ENCODE data around the gene JAG2.

Gene JAG2

GRCh38 chr14:105203057-105203531 lies 34.5 kb upstream of the JAG2 start:
- peak; percentile 53 for DNase-seq

DNA sequence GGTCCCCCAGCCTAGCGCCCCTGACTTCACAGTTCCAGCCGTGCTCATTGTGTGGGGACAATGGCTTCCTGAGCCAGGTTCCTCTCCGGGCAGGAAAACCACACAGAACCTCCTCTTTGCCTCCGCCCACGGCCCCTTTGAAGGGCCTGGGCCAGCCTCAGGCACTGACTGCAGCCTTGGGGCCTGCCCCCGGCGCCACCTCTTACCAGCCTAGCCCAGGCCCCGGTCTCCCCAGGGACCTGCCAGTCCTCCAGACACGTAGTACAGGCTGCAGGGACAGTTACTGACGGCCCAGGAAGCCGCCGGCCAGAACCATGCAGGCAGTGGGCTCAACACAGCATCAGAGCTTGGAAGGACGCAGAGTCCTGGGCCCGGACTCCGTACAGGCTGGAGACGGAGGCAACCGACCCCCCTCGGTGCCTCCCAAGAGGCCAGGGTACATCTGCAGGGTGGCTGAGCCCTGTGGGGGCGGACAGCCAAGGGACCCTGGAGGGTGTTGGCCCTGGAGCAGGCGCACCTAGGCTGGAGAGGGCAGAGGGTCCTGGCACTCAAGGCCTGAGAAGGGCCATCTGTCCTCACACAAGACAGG lies 33.4 kb upstream of the JAG2 start:
- DNase-seq: peak; percentile 31

DNA sequence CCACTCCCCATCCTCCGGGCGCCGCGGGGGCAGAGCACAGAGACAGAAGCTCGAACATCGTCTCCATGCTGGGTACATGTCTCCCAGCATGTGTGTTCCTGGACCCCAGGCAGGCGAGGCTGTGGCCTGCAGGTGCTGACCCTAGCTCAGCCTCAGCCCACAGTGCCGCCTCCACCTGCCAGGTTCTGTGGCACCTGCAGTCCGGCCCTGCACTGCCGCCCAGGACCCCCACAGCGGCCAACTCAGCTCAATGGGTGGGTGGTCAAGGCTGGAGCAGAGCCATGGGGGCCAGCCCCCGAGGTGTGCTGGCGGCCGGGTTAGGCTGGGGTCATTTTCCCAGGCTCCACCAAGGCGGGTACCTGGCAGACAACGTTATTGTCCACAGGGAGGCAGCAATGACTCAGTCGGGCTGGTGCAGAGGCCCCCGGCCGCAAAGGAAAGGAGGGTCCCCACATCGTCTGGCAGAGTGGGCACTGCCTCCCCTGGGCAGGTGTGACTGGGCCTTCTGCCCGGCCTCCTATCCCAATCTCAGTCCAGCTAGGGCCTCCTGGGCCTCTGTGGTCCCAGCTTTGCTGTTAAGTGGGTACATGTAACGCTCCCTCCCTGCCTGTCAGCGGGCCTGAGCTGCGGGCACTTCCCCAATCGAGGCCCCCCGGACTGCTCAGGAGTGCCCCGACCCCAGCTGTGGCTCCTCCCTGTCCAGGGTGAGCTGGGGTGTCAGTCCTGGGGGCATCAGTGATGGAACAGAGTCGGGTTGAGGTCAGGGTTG lies 32.8 kb upstream of the JAG2 start:
- no peak for DNase-seq

GRCh38 chr14:105200641-105201040 lies 32.1 kb upstream of the JAG2 start:
- DNase-seq: no peak

DNA sequence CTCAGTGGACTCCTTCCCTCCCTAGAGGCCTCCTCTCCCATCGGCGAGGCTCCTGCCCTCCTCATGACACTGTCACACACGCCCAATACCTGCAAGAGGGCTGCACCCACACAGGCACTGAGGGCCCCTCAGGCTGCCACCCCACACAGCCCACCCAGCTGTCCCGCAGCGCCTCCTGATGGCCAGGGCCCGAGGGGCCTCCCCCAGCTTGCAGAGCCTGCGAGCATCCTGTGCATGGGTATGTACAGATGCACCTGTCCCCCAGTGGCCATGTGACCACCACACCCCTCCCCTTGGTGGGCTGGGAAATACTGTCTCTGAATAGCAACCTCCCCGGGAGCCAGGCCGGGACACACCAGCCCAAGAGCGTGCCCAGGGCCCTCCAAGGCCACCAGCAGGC lies 31.5 kb upstream of the JAG2 start:
- DNase-seq: no peak

GRCh38 chr14:105199093-105199492 lies 30.5 kb upstream of the JAG2 start:
- DNase-seq: no peak

DNA sequence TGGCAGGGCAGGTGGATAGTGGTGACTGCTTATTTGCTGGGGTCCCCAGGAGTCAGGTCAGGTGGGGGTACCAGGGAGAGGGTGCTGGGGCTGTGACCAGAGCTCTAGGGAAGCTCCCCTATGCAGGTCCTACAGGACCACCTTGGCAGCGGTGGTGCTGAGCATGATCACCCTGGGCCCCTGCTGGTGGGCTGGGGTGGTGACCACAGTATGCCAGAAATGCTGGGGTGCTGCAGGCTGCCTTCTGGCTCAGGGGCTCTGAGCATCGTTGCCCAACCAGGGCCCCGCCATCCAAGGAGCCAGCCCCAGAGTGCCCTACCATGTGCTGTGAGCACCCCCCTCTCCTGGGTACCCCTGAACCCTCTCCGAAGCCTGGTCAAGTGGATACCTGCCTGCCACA lies 30.0 kb upstream of the JAG2 start:
- no peak for DNase-seq

- no peak for DNase-seq
Measured at GRCh38 chr14:105197211-105197641, 28.6 kb upstream of the JAG2 start.

DNA sequence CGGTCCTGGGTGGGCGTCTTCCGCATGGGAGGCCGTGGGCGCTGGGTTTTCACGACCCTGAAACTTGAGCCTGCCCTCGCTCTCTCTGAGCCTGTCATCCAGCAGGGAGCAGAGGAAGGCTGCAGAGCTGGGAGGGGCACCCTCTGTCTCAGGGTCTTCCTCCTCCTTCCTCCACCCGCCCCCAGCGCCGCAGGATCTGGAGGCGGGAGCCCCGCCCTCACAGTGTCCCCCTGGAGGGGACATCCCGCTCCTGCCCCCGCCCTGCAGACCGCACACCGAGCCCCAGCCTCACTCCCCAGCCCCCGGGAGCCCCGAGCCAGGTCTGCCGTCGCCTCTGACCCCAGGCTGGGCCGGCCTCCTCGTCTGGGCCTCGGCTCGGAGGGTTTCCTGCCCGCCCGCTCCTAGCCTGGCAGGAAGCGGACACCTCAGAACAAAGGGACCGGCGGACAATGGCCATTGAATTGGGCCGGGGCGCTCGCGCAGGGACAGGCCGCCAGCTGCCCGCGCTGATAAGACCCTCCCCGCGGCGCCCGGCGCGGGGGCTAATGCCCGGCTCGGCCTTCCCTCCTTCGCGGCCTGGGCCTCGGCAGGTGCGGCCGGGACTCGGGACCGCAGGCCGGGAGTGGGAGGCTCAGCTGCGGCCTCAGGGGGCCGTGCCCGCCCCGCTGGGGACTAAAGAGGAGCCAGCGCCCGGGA lies 27.8 kb upstream of the JAG2 start:
- DNase-seq: no peak

GRCh38 chr14:105195522-105196264 lies 27.1 kb upstream of the JAG2 start:
- DNase-seq: no peak

GRCh38 chr14:105195051-105195450 lies 26.5 kb upstream of the JAG2 start:
- DNase-seq: no peak

DNA sequence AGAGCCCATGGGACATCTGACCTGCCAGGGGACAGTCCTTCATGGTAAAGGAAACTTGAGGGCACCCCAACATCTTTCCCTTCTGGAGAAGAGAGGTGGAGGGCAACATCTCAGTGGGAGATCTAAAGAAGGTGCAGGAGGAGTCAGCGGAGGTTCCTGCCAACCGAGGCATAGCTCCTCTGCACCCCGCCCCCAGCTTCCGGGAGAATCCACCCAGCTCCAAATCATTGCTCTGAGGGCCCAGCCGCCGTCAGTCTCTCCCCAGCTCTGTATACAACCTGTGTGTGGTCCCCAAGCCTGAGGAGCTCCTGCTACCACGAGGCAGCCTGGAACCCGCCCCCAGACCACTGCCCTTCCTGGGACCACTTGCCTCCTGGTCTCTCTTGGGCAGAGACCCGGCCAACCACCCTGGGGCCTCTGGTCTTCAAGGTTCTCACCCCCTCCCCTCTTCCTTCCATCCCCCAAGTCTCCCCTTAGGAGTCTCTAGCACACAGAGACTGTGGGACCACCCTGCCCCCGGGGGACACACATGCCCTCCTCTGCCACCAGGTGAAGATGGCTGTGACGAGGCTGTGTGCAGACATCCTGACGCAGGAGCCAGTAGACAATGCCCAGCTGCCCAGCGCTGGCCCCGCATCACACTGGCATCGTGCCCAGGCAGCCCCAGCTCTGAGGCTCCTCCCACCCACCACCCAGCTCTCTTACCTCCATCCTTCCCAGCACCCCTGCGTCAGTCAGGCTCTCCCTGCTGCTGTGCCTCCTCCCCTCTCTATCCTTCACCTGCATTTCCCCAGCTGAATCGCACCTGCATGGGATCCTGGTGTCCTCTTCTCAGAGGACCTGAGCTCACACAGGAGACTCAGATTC lies 25.6 kb upstream of the JAG2 start:
- no peak for DNase-seq

- peak; percentile 28 for DNase-seq
Measured at GRCh38 chr14:105192866-105193731, 24.5 kb upstream of the JAG2 start.

- DNase-seq: no peak
Measured at GRCh38 chr14:105187935-105188524, 19.5 kb upstream of the JAG2 start.

GRCh38 chr14:105187116-105187515 lies 18.5 kb upstream of the JAG2 start:
- DNase-seq: no peak

DNA sequence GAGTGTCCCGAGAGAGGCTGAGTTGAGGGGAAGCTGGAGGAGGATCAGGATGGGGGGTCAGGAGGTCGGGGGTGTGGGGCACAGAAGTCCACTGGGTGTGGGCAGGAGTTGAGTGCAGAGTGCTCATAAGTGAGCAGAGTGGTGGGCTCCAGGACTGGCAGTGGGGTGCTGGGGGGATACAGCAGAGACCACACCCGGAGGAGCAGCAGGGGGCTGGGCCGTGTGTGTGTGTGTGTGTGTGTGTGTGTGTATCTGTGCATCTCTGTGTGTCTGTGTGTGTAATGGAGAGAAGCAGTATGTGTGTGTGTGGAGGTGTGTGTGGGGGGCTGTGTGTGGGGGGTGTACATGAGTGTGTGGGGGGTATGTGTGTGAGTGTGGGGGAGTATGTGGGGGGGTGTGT lies 17.4 kb upstream of the JAG2 start:
- no peak for DNase-seq

GRCh38 chr14:105185001-105185400 lies 16.4 kb upstream of the JAG2 start:
- no peak for DNase-seq

DNA sequence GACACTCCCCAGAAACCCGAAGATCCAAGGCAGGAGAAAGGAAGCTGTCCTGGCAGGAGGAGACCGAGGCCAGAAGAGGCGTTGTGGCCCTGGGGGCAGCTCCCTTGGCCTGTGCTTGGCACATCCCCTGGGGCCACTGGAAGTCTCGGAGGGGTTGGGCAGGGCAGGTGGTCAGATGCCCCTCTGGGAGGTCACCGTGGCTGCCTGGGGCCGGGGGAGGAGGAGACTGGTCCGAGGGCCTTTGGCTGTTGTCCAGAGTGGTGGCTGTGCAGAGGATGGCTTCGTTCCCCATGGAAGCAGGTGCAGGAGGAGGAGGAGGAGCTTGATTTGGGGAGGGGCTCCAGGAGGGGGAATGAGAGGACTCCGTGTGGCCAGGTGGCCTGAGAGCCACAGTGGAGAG lies 15.9 kb upstream of the JAG2 start:
- no peak for DNase-seq

- DNase-seq: no peak
Measured at GRCh38 chr14:105182296-105183020, 13.9 kb upstream of the JAG2 start.
